ENCODE measurements around the gene CREB3L1.

The CREB3L1 gene

DNA sequence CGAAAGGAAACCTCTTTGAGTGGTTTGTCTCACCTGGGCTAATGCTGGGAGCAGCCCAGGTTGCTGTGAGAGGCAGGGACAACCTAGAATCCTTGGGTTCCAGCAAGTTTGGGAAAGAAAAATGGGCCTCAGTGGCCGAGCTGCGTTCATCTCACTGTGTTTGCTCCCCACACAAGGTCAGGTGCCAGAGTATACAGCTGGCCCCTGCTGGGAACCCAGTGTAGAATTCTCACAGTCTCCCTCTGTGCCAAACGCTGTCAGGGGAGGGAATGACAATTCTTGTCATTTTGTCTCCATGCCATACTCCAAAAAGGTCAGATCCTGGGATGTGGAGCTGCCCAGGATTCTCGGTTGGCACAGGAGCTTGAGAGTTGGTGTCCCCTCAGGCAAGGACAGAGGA is 74.1 kb downstream of the CREB3L1 start:
- no peak overlapping the region for H3K4me3 ChIP-seq (ENCODE audit: low read depth, low read length)
- H3K27ac ChIP-seq (ENCODE audit: low read depth, low read length) = no peak overlapping the region
- H3K36me3 ChIP-seq (ENCODE audit: control insufficient read depth in 1 of 2, insufficient read depth in 2 of 2, low read length in 2 of 2) = peaks cover 8 to 11% of the 10 kb centered on the region in 2 experiments
- no peak overlapping the region for H2AFZ ChIP-seq (ENCODE audit: insufficient read depth, low read length, poor library complexity)
- H3K4ac ChIP-seq (ENCODE audit: low read depth, low read length) = peak overlapping the region; percentile 10
- no peak overlapping the region for H2BK5ac ChIP-seq (ENCODE audit: low read depth, low read length, poor library complexity)
- H3K18ac ChIP-seq (ENCODE audit: low read length) = no peak overlapping the region
- H3K9ac ChIP-seq (ENCODE audit: low read length) = peak overlapping the region; percentile 25
- no peaks in the 10 kb centered on the region for H3K27me3 ChIP-seq (ENCODE audit: insufficient read depth, low read length)
- H4K91ac ChIP-seq (ENCODE audit: low read depth, low read length) = no peak overlapping the region
- no peak overlapping the region for H2AK5ac ChIP-seq (ENCODE audit: low read length)
- H4K8ac ChIP-seq (ENCODE audit: low read depth, low read length) = no peak overlapping the region
- H3K79me2 ChIP-seq (ENCODE audit: control insufficient read depth, insufficient read depth, low read length, poor library complexity) = peaks cover 20% of the 10 kb centered on the region
- no peak overlapping the region for H2BK120ac ChIP-seq (ENCODE audit: insufficient read depth, low read length, poor library complexity)
- peaks cover 8% of the 10 kb centered on the region for H3K79me1 ChIP-seq (ENCODE audit: low read length)
- no peak overlapping the region for H4K12ac ChIP-seq (ENCODE audit: low read depth, low read length)
- H3K4me2 ChIP-seq (ENCODE audit: low read length) = no peak overlapping the region
- H2BK12ac ChIP-seq (ENCODE audit: low read length) = no peak overlapping the region
- H3K9me3 ChIP-seq (ENCODE audit: insufficient read depth, low read depth, low read length) = peaks cover 2% of the 10 kb centered on the region
- no peak overlapping the region for H3K23ac ChIP-seq (ENCODE audit: low read length)
- peaks cover 19 to 29% of the 10 kb centered on the region in 2 experiments for H3K4me1 ChIP-seq (ENCODE audit: control insufficient read depth in 1 of 2, insufficient read depth in 2 of 2, low read length in 2 of 2)
- DNase-seq = no peak
- no peak overlapping the region for H3K14ac ChIP-seq (ENCODE audit: low read length)
- no CpG with 5 or more reads among the region's 5 CpGs for WGBS (ENCODE audit: extremely low coverage, insufficient coverage, insufficient read length)

DNA sequence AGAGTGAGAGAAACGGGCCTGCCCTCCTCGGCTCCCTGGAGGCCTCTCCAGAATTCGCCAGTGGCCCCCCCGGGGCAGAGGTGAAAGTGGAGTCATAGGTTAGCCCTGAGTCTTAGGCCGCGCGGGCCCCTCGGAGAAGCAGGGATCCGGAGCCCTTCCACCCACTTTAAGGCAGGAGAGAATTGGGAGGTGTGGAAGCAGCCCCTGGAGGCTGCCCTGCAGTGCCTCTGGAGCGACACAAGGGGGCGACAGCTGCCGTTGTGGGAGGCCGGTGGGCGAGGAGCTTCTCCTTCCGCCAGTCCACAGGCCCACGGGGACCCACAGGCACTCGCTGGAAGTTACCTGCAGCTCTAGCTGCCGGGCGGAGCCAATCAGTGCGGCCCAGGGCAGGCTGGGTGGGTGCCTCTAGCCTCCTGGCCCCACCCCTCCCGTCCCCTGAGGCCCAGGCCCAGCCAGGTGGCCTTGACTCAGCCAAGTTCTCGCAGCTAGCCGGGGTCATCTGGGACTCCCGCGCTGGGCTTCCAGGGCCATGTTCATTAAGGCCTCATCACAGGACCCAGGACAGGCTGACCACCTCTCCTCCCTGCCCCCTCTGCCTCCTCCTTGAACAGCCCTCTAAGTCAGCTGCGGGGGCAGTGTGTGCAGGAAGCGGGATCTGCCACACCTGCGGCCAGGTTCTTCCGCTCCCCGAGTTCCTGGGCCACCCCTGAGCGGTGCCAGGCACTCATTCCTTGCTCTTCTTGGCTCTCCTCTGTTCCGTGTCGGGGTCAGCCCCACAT is 74.8 kb downstream of the CREB3L1 start:
- Histone ChIP-seq H2BK120ac (ENCODE audit: insufficient read depth, low read length, poor library complexity) (no peak overlapping the region), H3K4ac (ENCODE audit: low read depth, low read length) (peak overlapping the region; percentile 26), H3K79me1 (ENCODE audit: low read length) (peaks cover 6% of the 10 kb centered on the region), H3K14ac (ENCODE audit: low read length) (no peak overlapping the region), H2BK5ac (ENCODE audit: low read depth, low read length, poor library complexity) (no peak overlapping the region), H3K36me3 (ENCODE audit: control insufficient read depth in 1 of 2, insufficient read depth in 2 of 2, low read length in 2 of 2) (peaks cover 8 to 11% of the 10 kb centered on the region in 2 experiments), H3K9ac (ENCODE audit: low read length) (no peak overlapping the region), H3K4me3 (ENCODE audit: low read depth, low read length) (no peak overlapping the region), H4K91ac (ENCODE audit: low read depth, low read length) (no peak overlapping the region), H3K4me2 (ENCODE audit: low read length) (no peak overlapping the region), H3K23ac (ENCODE audit: low read length) (no peak overlapping the region), H3K18ac (ENCODE audit: low read length) (peak overlapping the region; percentile 13), H4K12ac (ENCODE audit: low read depth, low read length) (no peak overlapping the region), H3K79me2 (ENCODE audit: control insufficient read depth, insufficient read depth, low read length, poor library complexity) (peaks cover 20% of the 10 kb centered on the region), H2AFZ (ENCODE audit: insufficient read depth, low read length, poor library complexity) (peak overlapping the region; percentile 40), H3K27me3 (ENCODE audit: insufficient read depth, low read length) (no peaks in the 10 kb centered on the region), H3K27ac (ENCODE audit: low read depth, low read length) (no peak overlapping the region), H2BK12ac (ENCODE audit: low read length) (no peak overlapping the region), H3K9me3 (ENCODE audit: insufficient read depth, low read depth, low read length) (peaks cover 2% of the 10 kb centered on the region), H3K4me1 (ENCODE audit: control insufficient read depth in 1 of 2, insufficient read depth in 2 of 2, low read length in 2 of 2) (peaks cover 16 to 26% of the 10 kb centered on the region in 2 experiments), H4K8ac (ENCODE audit: low read depth, low read length) (no peak overlapping the region), H2AK5ac (ENCODE audit: low read length) (no peak overlapping the region)
- DNase-seq = peak; percentile 63 to 73
- no CpG with 5 or more reads among the region's 33 CpGs for WGBS (ENCODE audit: extremely low coverage, insufficient coverage, insufficient read length)

DNA sequence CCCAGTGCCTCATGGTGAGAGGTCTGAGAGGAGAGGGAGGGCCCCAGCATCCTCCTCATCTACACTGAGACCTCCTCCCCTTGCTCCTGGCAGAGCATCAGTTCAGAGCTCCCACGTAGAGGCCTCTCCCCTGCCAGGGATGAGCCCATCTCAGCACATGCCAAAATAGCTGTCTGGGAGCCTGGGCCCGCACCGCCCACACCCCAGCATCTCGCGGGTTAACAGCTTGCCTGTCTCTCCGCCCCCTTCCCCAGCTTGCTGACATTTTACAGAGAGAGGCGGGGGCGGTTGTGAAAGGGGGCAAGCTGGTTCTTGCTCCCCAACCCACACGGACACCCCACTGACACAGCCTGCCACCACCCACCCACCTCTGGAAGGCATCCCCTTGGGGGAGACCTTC is 76.2 kb downstream of the CREB3L1 start:
- Histone ChIP-seq H3K27me3 (ENCODE audit: insufficient read depth, low read length) (no peaks in the 10 kb centered on the region), H3K18ac (ENCODE audit: low read length) (peak overlapping the region; percentile 33), H2BK5ac (ENCODE audit: low read depth, low read length, poor library complexity) (no peak overlapping the region), H4K8ac (ENCODE audit: low read depth, low read length) (no peak overlapping the region), H2AFZ (ENCODE audit: insufficient read depth, low read length, poor library complexity) (no peak overlapping the region), H3K9ac (ENCODE audit: low read length) (no peak overlapping the region), H3K4ac (ENCODE audit: low read depth, low read length) (peak overlapping the region; percentile 65), H3K27ac (ENCODE audit: low read depth, low read length) (no peak overlapping the region), H3K79me1 (ENCODE audit: low read length) (no peaks in the 10 kb centered on the region), H4K91ac (ENCODE audit: low read depth, low read length) (no peak overlapping the region), H3K23ac (ENCODE audit: low read length) (no peak overlapping the region), H3K79me2 (ENCODE audit: control insufficient read depth, insufficient read depth, low read length, poor library complexity) (peaks cover 7% of the 10 kb centered on the region), H3K4me1 (ENCODE audit: control insufficient read depth in 1 of 2, insufficient read depth in 2 of 2, low read length in 2 of 2) (peaks cover 12 to 16% of the 10 kb centered on the region in 2 experiments), H2AK5ac (ENCODE audit: low read length) (no peak overlapping the region), H2BK120ac (ENCODE audit: insufficient read depth, low read length, poor library complexity) (no peak overlapping the region), H4K12ac (ENCODE audit: low read depth, low read length) (no peak overlapping the region), H2BK12ac (ENCODE audit: low read length) (no peak overlapping the region), H3K4me2 (ENCODE audit: low read length) (no peak overlapping the region), H3K14ac (ENCODE audit: low read length) (no peak overlapping the region), H3K4me3 (ENCODE audit: low read depth, low read length) (no peak overlapping the region), H3K9me3 (ENCODE audit: insufficient read depth, low read depth, low read length) (no peaks in the 10 kb centered on the region), H3K36me3 (ENCODE audit: control insufficient read depth in 1 of 2, insufficient read depth in 2 of 2, low read length in 2 of 2) (peaks cover 8 to 11% of the 10 kb centered on the region in 2 experiments)
- DNase-seq = no peak
- WGBS (ENCODE audit: extremely low coverage, insufficient coverage, insufficient read length) = no CpG with 5 or more reads among the region's 9 CpGs

DNA sequence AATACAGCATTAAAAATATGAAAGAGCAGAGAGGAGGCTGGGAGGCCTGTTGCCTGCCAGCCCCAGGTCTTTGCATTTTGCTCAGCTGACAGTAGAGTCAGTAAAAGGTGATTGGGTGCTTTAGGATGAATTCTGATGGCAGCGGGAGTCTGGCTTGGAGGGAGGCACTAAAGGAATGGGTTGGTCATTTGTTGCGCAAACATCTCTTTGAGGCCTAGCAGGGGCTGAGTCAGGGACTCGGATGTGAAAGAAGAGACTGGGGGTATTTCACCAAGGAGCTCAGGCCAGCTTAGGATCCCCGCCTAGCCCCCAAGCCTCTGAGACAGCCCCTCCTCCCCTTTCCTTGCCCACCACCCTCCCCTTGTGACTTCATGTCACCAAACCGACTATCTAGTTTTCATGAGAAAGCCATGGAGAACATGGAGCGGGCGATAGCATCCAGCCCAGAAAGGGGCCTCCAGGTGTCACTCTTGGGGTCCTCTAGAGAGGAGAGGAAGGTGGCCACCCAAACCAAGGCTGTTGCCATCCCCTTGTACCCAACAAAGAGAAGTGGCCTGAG is 79.5 kb downstream of the CREB3L1 start:
- H3K27ac ChIP-seq (ENCODE audit: low read depth, low read length) = no peak overlapping the region
- H2BK120ac ChIP-seq (ENCODE audit: insufficient read depth, low read length, poor library complexity) = no peak overlapping the region
- H3K23ac ChIP-seq (ENCODE audit: low read length) = no peak overlapping the region
- no peak overlapping the region for H2BK5ac ChIP-seq (ENCODE audit: low read depth, low read length, poor library complexity)
- no peak overlapping the region for H3K4me3 ChIP-seq (ENCODE audit: low read depth, low read length)
- H3K9ac ChIP-seq (ENCODE audit: low read length) = no peak overlapping the region
- no peak overlapping the region for H4K8ac ChIP-seq (ENCODE audit: low read depth, low read length)
- peaks cover 6 to 10% of the 10 kb centered on the region in 2 experiments for H3K4me1 ChIP-seq (ENCODE audit: control insufficient read depth in 1 of 2, insufficient read depth in 2 of 2, low read length in 2 of 2)
- H2BK12ac ChIP-seq (ENCODE audit: low read length) = no peak overlapping the region
- peaks cover 5% of the 10 kb centered on the region for H3K79me2 ChIP-seq (ENCODE audit: control insufficient read depth, insufficient read depth, low read length, poor library complexity)
- H4K12ac ChIP-seq (ENCODE audit: low read depth, low read length) = no peak overlapping the region
- DNase-seq = peak; percentile 80 to 85
- no peaks in the 10 kb centered on the region for H3K79me1 ChIP-seq (ENCODE audit: low read length)
- no peak overlapping the region for H3K4ac ChIP-seq (ENCODE audit: low read depth, low read length)
- H4K91ac ChIP-seq (ENCODE audit: low read depth, low read length) = no peak overlapping the region
- no peak overlapping the region for H2AK5ac ChIP-seq (ENCODE audit: low read length)
- peaks cover 8 to 9% of the 10 kb centered on the region in 2 experiments for H3K36me3 ChIP-seq (ENCODE audit: control insufficient read depth in 1 of 2, insufficient read depth in 2 of 2, low read length in 2 of 2)
- no peak overlapping the region for H3K4me2 ChIP-seq (ENCODE audit: low read length)
- H2AFZ ChIP-seq (ENCODE audit: insufficient read depth, low read length, poor library complexity) = no peak overlapping the region
- no peak overlapping the region for H3K18ac ChIP-seq (ENCODE audit: low read length)
- H3K14ac ChIP-seq (ENCODE audit: low read length) = no peak overlapping the region
- H3K9me3 ChIP-seq (ENCODE audit: insufficient read depth, low read depth, low read length) = no peaks in the 10 kb centered on the region
- H3K27me3 ChIP-seq (ENCODE audit: insufficient read depth, low read length) = no peaks in the 10 kb centered on the region
- WGBS (ENCODE audit: extremely low coverage, insufficient coverage, insufficient read length) = no CpG with 5 or more reads among the region's 7 CpGs

Measured in trophoblast cell (in vitro differentiated cells and primary cell).